Measurements from ENCODE around the gene MYO15B.

- peak; percentile 42 for TF ChIP-seq CTCF (conservative IDR thresholded peaks at IDR 0.05; ENCODE audit: low read length)
- TF ChIP-seq EZH2phosphoT487 (IDR thresholded peaks at IDR 0.05; ENCODE audit: borderline replicate concordance, low read depth, low read length): no peak
Measured at GRCh38 chr17:75587675-75588595, at the start of gene MYO15B.

Measured in OCI-LY7 (cell line).